GM10248 (cell line): ENCODE data around the gene GANAB.

Experiments used
- CTCF ChIA-PET: fragments of 300-600 bp; sonication (Branson Sonifier 250); formaldehyde crosslinking; extraction: SDS; loops from one replicate; lab custom pipeline; 2021; ENCODE audit warnings: antibody characterized with exemption; lab: Yijun Ruan, JAX
- POLR2A ChIA-PET: fragments of 350-650 bp; sonication (Branson Sonifier 250); formaldehyde crosslinking; extraction: SDS; loops from one replicate; lab custom pipeline; 2020; ENCODE audit warnings: antibody characterized with exemption; lab: Yijun Ruan, JAX
- DNase-seq: peaks from one replicate; pipeline ENCODE4 v3.0.0; 2012; ENCODE audit errors: extremely low spot score
- TF ChIP-seq, protein P1 (sequence below): IDR thresholded peaks from 2 replicates; pipeline ENCODE4 v1.5.1; 2012; ENCODE audit warnings: mild to moderate bottlenecking, low read depth; ENCODE audit errors: extremely low read depth, missing control alignments, control extremely low read depth

The GANAB gene

DNA sequence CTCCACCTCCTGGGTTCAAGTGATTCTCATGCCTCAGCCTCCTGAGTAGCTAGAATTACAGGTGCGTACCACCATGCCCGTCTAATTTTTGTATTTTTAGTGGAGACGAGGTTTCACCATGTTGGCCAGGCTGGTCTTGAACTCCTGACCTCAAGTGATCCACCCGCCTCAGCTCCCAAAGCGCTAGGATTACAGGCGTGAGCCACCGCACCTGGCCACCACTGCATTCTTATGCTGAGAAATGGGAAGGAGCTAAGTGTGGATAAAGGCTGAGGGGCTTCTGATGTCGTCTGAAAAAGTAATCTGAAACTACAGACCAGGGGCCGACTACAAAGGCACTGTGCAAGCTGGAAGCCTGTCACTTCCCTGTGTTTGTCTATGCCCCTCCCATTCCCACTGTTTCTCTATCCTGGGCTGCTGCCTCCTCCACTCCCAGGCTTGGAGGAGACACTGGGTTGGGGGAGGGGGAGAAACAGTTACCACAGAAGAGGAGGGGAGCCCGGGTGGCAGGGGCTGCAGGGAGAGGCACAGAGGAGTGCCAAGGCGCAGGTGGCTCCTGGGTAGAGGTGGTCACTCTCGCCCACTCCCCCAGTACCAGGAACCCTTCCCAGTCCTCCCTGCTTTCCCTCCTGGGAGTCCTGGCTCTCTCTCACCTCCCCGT is 41.8 kb downstream of the GANAB start:
- CTCF ChIA-PET, result interaction anchor here (0.7 to 1.7 kb wide), 6 partner anchors 7 to 180 kb away, joined by 4 to 6 read pairs (median 4); partner anchors contain the start of genes B3GAT3 and ROM1
- no peak for DNase-seq
- POLR2A ChIA-PET, result interaction anchor here (0.8 to 1.0 kb wide), 3 partner anchors 13 to 60 kb away, joined by 3 to 4 read pairs (median 3); partner anchors contain the start of genes C11orf98, CSKMT and TUT1
- TF ChIP-seq, protein P1, sequence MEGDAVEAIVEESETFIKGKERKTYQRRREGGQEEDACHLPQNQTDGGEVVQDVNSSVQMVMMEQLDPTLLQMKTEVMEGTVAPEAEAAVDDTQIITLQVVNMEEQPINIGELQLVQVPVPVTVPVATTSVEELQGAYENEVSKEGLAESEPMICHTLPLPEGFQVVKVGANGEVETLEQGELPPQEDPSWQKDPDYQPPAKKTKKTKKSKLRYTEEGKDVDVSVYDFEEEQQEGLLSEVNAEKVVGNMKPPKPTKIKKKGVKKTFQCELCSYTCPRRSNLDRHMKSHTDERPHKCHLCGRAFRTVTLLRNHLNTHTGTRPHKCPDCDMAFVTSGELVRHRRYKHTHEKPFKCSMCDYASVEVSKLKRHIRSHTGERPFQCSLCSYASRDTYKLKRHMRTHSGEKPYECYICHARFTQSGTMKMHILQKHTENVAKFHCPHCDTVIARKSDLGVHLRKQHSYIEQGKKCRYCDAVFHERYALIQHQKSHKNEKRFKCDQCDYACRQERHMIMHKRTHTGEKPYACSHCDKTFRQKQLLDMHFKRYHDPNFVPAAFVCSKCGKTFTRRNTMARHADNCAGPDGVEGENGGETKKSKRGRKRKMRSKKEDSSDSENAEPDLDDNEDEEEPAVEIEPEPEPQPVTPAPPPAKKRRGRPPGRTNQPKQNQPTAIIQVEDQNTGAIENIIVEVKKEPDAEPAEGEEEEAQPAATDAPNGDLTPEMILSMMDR, result no peak

DNA sequence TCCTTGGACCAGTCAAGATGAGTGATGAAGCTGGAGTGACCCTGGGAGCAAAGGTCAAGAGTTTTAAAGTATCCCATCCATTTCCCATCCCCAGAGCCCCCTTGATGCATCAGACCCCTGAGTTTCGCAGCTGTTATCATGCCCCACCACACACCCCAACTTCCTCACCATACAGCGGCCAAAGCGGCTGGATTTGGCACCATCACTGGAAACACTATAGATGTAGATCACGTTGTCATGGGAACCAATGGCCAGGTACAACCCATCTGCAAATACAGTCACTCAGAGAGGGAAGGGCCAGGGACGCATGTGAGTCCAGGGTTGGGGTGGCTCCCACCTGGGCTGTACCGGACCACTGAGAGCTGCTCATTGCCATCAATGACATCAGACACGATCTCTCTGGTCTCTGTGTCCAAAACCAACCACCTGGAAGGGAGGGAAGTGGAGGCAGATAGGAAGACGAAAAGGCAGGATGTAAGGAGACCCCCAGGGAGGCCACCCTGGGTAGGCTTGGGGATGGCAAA is 42.6 kb downstream of the GANAB start:
- no peak for DNase-seq
- TF ChIP-seq, protein P1, result no peak
- ChIA-PET POLR2A (interaction anchor here (0.8 to 1.0 kb wide), 3 partner anchors 13 to 61 kb away, joined by 3 to 4 read pairs (median 3); partner anchors contain the start of genes C11orf98, CSKMT and TUT1), CTCF (interaction anchor here (0.7 to 1.7 kb wide), 5 partner anchors 8 to 179 kb away, joined by 4 to 6 read pairs (median 4); partner anchors contain the start of gene ROM1)

DNA sequence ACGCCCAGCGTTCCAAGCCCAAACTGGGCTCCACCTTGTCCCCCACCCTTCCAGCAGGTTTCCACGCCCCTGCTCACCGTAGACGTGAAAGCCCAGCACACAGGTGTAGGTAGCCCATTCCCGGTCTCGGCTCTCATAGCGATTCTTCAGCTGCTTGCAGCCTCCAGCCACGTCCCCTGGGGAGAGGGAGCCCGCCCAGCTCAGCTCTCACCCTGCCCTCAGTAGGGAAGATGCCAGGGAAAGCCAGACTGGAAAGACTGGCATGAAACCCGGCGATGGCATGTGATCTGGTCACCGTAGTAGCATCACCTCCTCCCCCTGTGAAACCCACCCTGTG is 43.4 kb downstream of the GANAB start:
- CTCF ChIA-PET, result interaction anchor here (1.6 kb wide), 1 partner anchor 178 kb away, joined by 6 read pairs; no protein-coding TSS in a partner anchor
- DNase-seq, result no peak
- TF ChIP-seq, protein P1, result no peak
- POLR2A ChIA-PET, result no interaction called here

DNA sequence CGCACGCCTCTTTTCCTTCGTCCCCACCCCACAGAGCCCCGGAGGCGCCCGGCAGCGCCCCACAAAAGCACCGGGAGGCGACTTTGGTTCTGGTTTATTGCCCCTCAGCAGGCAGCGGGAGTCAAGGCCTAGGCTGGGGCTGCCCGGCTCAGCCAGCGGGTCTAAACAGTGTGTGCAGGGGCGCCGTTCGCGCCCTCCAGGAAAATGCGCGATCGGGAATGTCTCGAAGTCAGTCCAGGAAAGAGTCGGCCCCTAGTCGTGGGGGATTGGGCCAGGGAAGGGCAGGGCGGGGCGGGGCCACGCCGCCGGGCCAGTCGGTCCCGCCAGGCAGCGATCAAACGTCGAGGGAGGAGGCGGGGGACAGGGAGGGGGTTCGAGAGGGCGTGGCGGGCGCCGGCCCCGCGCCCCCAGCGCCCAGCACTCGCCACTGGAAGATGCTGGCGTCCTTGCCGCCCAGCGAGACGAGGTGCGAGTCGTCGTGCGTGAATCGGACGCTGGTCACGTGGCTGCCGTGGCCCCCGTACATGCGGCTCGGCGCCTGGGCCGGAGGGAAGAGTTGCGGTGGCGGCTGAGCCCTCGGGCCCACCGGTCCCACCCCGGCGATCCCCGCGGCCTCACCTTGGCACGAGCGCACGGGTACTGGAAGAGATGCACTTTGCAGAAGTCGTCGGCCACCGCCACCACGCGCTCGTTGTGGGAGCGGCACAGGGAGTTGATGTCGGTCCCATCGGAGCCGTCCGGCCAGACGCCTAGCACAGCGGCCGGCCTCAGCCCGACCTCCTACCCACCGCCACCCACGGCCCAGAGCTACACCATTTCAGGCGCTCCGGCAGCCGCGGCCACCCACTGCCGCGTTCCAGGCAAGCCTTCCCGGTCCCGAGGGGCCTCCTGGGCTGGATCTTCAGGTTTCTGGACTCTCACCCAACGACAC is 44.0 kb downstream of the GANAB start:
- TF ChIP-seq, protein P1, result no peak
- peak; percentile 39 for DNase-seq
- CTCF ChIA-PET, result interaction anchor here (0.7 to 2.1 kb wide), 6 partner anchors 9 to 178 kb away, joined by 3 to 26 read pairs (median 4); partner anchors contain the start of genes B3GAT3 and TUT1
- POLR2A ChIA-PET, result interaction anchor here (0.5 to 3.1 kb wide), 13 partner anchors 9 to 239 kb away, joined by 3 to 64 read pairs (median 4); partner anchors contain the start of genes C11orf98, CSKMT, EEF1G and INTS5

DNA sequence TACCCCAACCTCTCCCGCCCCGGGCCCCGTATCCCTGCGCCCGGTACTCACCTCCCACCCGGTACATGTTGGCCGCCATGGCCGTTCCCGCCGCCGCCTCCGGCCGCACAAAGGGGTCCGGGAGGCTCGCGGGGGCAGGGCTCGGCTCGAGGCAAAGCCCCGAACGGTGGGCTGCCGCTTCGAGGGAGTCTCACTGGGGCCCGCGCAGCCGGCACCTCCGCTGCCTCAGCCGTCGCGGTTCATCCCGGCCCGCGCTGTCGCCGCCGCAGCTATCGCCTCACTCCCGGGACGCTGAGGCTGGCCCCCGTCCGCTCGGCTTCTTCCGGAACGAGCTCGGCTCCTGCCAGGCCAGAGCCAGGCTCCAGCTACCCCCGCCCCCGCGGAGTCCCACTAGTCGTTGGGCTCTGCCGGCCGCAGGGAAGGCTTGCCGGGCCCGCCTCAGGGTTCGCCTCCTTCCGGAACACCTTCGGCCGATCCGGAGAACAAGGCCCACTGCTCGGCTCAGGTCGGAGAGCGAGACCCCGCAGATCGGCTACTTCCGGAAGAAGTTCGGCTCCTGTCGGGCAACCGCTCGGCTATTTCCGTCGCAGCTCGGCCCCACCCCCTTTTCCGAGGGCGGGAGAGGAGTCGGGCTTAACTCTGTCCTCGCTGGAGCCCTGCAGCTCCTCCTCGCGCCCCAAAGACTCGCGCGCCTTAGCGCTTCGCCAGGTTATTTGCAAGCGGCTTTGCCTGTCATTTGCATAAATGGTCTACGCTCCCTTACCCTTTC is 44.9 kb downstream of the GANAB start, which contains the start of gene MTA2:
Gene MTA2, minus strand, starts transcription at position 494 of the 769 bp plus-strand sequence. Its CDS starts 415 bp downstream, at position 79.
- DNase-seq, result peak; percentile 98
- ChIA-PET CTCF (interaction anchor here (0.7 to 2.1 kb wide), 7 partner anchors 9 to 177 kb away, joined by 3 to 26 read pairs (median 4); partner anchors contain the start of genes B3GAT3 and TUT1), POLR2A (interaction anchor here (0.5 to 3.1 kb wide), 15 partner anchors 9 to 240 kb away, joined by 3 to 64 read pairs (median 4); partner anchors contain the start of genes C11orf98, CSKMT, EEF1G and INTS5)
- TF ChIP-seq, protein P1, result peak; percentile 16
